ENCODE measurements around the gene SLC6A11. TPM values are rescaled to one million over a fixed set of nuclear protein-coding genes. Genes with fewer than 3 reads are reported as not detected.

Gene SLC6A11
- total RNA-seq, 1 donor from 2014 or later: 0.25 TPM

DNA sequence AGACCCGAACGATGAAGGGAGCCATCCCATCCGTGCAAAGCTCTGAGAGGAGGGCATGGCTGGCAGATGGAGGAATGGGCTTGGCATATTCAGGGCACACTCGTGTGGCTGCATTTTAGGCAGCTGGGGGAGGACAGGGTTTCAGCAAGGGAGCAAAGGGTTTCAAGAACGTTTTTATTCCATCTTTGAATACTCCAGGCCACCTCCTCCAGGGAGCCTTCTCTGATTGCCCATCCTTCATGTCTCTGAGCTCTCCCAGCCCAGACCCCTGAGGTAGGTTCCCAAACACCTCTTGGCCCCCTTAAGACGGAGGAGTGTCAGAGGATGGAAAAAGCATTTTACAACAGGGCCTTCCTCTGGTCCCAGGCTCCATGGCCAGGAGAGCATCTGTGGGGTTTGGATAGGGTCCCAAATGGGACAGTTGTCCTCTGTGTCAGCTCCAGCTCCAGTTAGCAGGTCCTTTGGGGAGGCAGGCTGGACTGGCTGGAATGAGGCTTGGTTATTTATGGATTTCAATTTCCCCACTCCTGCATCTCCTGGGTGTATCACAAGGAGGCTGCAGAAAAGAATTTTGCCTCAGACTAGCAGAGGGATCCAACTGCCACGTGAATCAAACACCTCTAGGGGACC lies 158.8 kb downstream of the SLC6A11 start:
- no peak for TF ChIP-seq POLR2A (IDR thresholded peaks at IDR 0.05)
- intact Hi-C loops (cut with DNase I): no loop called here
- Histone ChIP-seq H3K27me3 (no peaks in the 10 kb centered on the region), H3K4me1 (no peaks in the 10 kb centered on the region), H3K27ac (no peak overlapping the region), H3K36me3 (no peaks in the 10 kb centered on the region), H3K9me3 (no peaks in the 10 kb centered on the region), H3K4me3 (no peak overlapping the region)
- DNase-seq (ENCODE audit: extremely low spot score in 2 of 2): no peak

DNA sequence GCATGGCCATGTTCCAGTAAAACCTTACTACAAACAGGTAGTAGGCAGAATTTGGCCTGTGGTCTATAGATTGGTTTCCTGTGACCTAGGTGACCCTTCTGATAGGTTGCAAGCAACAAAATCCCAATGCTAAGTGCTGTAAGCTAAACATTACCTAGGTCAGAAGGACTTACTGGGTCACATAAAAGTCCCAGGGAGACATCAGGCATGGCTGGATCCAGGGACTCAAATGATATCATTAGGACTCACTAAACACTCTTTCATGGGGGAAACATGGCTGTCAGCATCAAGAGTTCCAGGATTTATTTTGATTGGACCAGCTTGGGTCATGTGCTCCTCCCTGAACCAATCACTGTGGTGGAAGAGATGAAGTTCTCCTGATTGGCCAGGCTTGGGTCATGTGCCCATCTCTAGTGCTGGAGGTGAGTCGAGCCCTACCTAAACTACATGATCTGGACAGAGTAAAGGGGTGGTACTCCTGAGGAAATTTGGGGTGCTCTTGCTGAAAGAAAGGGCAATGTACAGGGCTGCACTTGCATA lies 159.7 kb downstream of the SLC6A11 start:
- TF ChIP-seq POLR2A (IDR thresholded peaks at IDR 0.05) (no peak), POLR2AphosphoS5 (IDR thresholded peaks at IDR 0.05; ENCODE audit: insufficient read depth in 1 of 2, low read depth in 1 of 2) (no peak)
- TF ChIP-seq, protein P1, sequence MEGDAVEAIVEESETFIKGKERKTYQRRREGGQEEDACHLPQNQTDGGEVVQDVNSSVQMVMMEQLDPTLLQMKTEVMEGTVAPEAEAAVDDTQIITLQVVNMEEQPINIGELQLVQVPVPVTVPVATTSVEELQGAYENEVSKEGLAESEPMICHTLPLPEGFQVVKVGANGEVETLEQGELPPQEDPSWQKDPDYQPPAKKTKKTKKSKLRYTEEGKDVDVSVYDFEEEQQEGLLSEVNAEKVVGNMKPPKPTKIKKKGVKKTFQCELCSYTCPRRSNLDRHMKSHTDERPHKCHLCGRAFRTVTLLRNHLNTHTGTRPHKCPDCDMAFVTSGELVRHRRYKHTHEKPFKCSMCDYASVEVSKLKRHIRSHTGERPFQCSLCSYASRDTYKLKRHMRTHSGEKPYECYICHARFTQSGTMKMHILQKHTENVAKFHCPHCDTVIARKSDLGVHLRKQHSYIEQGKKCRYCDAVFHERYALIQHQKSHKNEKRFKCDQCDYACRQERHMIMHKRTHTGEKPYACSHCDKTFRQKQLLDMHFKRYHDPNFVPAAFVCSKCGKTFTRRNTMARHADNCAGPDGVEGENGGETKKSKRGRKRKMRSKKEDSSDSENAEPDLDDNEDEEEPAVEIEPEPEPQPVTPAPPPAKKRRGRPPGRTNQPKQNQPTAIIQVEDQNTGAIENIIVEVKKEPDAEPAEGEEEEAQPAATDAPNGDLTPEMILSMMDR (IDR thresholded peaks at IDR 0.05): no peak
- H3K27me3 ChIP-seq: no peaks in the 10 kb centered on the region
- no peaks in the 10 kb centered on the region for H3K4me1 ChIP-seq

DNA sequence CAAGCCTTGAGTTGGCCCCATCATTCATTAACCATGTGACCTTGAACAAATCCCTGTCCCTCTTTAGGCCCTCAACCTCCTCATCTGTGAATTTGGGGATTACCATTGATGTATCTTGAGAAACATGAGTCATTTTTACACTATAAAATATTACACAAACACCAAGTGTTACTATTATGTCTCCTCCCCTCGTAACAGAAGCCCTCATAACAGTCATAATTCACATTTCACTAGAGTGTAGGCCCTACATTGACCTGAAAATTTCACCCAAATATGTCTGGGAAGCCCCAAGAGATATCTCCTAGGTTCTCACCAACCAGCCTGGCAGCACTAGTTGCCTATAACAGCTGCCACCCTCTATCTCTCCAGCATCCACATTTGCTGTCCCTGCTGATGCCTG lies 160.7 kb downstream of the SLC6A11 start:
- H3K27ac ChIP-seq: no peak overlapping the region
- no peaks in the 10 kb centered on the region for H3K9me3 ChIP-seq
- H3K4me1 ChIP-seq: no peaks in the 10 kb centered on the region
- TF ChIP-seq, protein P1 (IDR thresholded peaks at IDR 0.05): no peak
- TF ChIP-seq POLR2A (IDR thresholded peaks at IDR 0.05) (no peak), POLR2AphosphoS5 (IDR thresholded peaks at IDR 0.05; ENCODE audit: insufficient read depth in 1 of 2, low read depth in 1 of 2) (no peak)
- H3K36me3 ChIP-seq: no peaks in the 10 kb centered on the region
- intact Hi-C loops (cut with DNase I): no loop called here
- H3K27me3 ChIP-seq: no peaks in the 10 kb centered on the region
- no peak for DNase-seq (ENCODE audit: extremely low spot score in 2 of 2)
- no peak overlapping the region for H3K4me3 ChIP-seq

More for the DNA sequence above, 159.7 kb downstream of the SLC6A11 start:
- no peak for DNase-seq (ENCODE audit: extremely low spot score in 2 of 2)
- intact Hi-C loops (cut with DNase I): no loop called here
- Histone ChIP-seq H3K9me3 (no peaks in the 10 kb centered on the region), H3K4me3 (no peak overlapping the region), H3K27ac (no peak overlapping the region), H3K36me3 (no peaks in the 10 kb centered on the region)

DNA sequence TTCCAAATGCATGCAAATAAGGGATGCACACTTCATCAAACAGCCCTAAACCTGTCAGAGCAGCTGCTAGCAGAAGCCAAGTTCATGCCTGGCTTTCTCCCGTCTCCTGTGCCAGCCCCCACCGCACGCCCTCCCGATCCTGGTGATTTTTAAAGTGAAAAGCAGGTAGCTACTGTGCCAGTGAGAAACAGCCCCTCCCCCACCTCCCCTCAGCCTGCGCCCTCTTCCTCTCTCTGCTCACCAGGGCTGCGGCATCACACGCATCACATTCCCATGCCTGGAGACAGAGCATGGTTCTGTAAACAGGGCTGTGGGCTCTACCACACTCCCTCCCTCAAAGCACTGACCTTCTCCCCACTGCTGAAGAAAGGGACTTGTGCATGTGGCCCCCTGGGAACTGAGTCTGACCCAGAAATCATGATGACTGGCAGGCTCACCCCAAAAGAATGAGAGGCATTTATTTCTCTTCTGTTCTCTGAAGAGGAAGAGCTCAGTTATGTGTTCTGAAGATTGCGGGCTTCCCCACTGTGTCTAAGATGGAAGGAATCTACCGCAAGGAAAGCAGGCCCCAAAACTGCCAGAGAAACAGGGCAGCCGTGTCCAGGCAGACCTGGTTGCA lies 162.0 kb downstream of the SLC6A11 start:
- DNase-seq (ENCODE audit: extremely low spot score in 2 of 2): no peak
- no peaks in the 10 kb centered on the region for H3K9me3 ChIP-seq
- no peaks in the 10 kb centered on the region for H3K36me3 ChIP-seq
- H3K27me3 ChIP-seq: no peaks in the 10 kb centered on the region
- H3K4me3 ChIP-seq: no peak overlapping the region
- no peak overlapping the region for H3K27ac ChIP-seq
- intact Hi-C loops (cut with DNase I): no loop called here
- peaks cover 4% of the 10 kb centered on the region for H3K4me1 ChIP-seq
- TF ChIP-seq POLR2AphosphoS5 (IDR thresholded peaks at IDR 0.05; ENCODE audit: insufficient read depth in 1 of 2, low read depth in 1 of 2): no peak
- TF ChIP-seq, protein P1 (IDR thresholded peaks at IDR 0.05): no peak
- TF ChIP-seq POLR2A (IDR thresholded peaks at IDR 0.05): no peak

DNA sequence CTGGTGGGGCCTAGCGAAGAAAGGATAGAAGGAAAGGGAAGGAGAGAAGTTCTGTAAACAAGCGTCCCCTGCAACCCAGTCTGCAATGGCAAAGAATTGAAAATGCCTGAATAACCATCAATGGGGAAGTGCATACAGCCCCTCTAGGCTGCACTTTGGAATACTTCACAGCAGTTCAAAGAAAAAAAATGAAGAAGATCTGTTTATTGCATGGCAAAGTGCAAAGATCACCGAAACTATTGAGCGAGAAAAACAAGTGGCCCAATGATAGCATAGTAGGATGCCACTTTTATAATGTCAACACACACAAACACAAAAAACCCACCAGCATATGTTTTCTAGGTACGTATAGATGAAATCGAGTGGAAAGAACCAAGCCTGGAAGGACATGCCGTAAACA lies 162.9 kb downstream of the SLC6A11 start:
- TF ChIP-seq, protein P1 (IDR thresholded peaks at IDR 0.05): no peak
- TF ChIP-seq POLR2AphosphoS5 (IDR thresholded peaks at IDR 0.05; ENCODE audit: insufficient read depth in 1 of 2, low read depth in 1 of 2) (no peak), POLR2A (IDR thresholded peaks at IDR 0.05) (no peak)
- Histone ChIP-seq H3K9me3 (no peaks in the 10 kb centered on the region), H3K27me3 (no peaks in the 10 kb centered on the region), H3K27ac (no peak overlapping the region), H3K4me3 (no peak overlapping the region), H3K4me1 (peaks cover 4% of the 10 kb centered on the region), H3K36me3 (no peaks in the 10 kb centered on the region)
- intact Hi-C loops (cut with DNase I): no loop called here
- no peak for DNase-seq (ENCODE audit: extremely low spot score in 2 of 2)
